ENCODE results near the gene PARVG.

PARVG gene

GRCh38 chr22:44171561-44171960, 9.2 kb upstream of the PARVG start:
- 97% methylated on average over 4 of the region's 6 CpGs for WGBS
- Histone ChIP-seq H3K27ac (ENCODE audit: low read length, poor library complexity, severe bottlenecking) (no peak overlapping the region), H4K91ac (ENCODE audit: low read length) (no peak overlapping the region)

GRCh38 chr22:44172370-44173108, 8.2 kb upstream of the PARVG start:
- Histone ChIP-seq H3K23ac (ENCODE audit: low read length in 2 of 2) (no peak overlapping the region), H3K27me3 (ENCODE audit: control insufficient read depth in 1 of 2, insufficient read depth in 1 of 2, low read length in 2 of 2) (peaks cover 4 to 22% of the 10 kb centered on the region in 2 experiments), H3K4me1 (ENCODE audit: control insufficient read depth, insufficient read depth, low read depth, low read length) (peaks cover 9% of the 10 kb centered on the region), H3K79me1 (replicated peaks; ENCODE audit: low read length, poor library complexity, severe bottlenecking) (no peaks in the 10 kb centered on the region), H3K4me2 (ENCODE audit: low read length, poor library complexity, severe bottlenecking) (no peak overlapping the region), H4K8ac (ENCODE audit: low read length) (no peak overlapping the region), H3K36me3 (ENCODE audit: control insufficient read depth in 1 of 2, insufficient read depth in 2 of 2, low read depth in 1 of 2, low read length in 2 of 2) (no peaks in the 10 kb centered on the region), H2BK5ac (ENCODE audit: low read depth, low read length, poor library complexity, severe bottlenecking) (no peak overlapping the region), H3K18ac (ENCODE audit: low read depth in 1 of 2, low read length in 2 of 2) (no peak overlapping the region), H2AK5ac (ENCODE audit: low read length, severe bottlenecking) (no peak overlapping the region), H2AFZ (ENCODE audit: low read depth, low read length) (no peak overlapping the region), H3K27ac (ENCODE audit: low read length, poor library complexity, severe bottlenecking) (no peak overlapping the region), H3K9me3 (ENCODE audit: control insufficient read depth, low read length) (no peaks in the 10 kb centered on the region), H3K14ac (ENCODE audit: low read length in 2 of 2) (no peak overlapping the region), H2BK12ac (ENCODE audit: low read length in 2 of 2) (no peak overlapping the region), H2BK120ac (ENCODE audit: low read depth, low read length) (no peak overlapping the region), H3K9ac (ENCODE audit: low read length) (no peak overlapping the region), H4K91ac (ENCODE audit: low read length) (no peak overlapping the region), H3K4ac (ENCODE audit: low read depth in 1 of 2, low read length in 2 of 2) (no peak overlapping the region), H2BK15ac (ENCODE audit: low read depth, poor library complexity, severe bottlenecking) (no peak overlapping the region), H3K4me3 (ENCODE audit: insufficient read depth in 1 of 2, low read depth in 1 of 2, low read length in 2 of 2) (no peak overlapping the region)
- no peak for DNase-seq
- WGBS, result 88% methylated on average over 22 of the region's 22 CpGs

More at GRCh38 chr22:44171561-44171960, 9.2 kb upstream of the PARVG start:
- Histone ChIP-seq H3K4ac (ENCODE audit: low read depth in 1 of 2, low read length in 2 of 2) (no peak overlapping the region), H3K23ac (ENCODE audit: low read length in 2 of 2) (no peak overlapping the region), H2AFZ (ENCODE audit: low read depth, low read length) (no peak overlapping the region), H2BK12ac (ENCODE audit: low read length in 2 of 2) (no peak overlapping the region), H3K9ac (ENCODE audit: low read length) (no peak overlapping the region), H3K79me1 (replicated peaks; ENCODE audit: low read length, poor library complexity, severe bottlenecking) (no peaks in the 10 kb centered on the region), H2BK15ac (ENCODE audit: low read depth, poor library complexity, severe bottlenecking) (no peak overlapping the region), H2AK5ac (ENCODE audit: low read length, severe bottlenecking) (no peak overlapping the region), H3K27me3 (ENCODE audit: control insufficient read depth in 1 of 2, insufficient read depth in 1 of 2, low read length in 2 of 2) (peaks cover 4 to 22% of the 10 kb centered on the region in 2 experiments), H3K18ac (ENCODE audit: low read depth in 1 of 2, low read length in 2 of 2) (no peak overlapping the region), H3K14ac (ENCODE audit: low read length in 2 of 2) (no peak overlapping the region), H3K4me1 (ENCODE audit: control insufficient read depth, insufficient read depth, low read depth, low read length) (peaks cover 9% of the 10 kb centered on the region), H4K8ac (ENCODE audit: low read length) (no peak overlapping the region), H3K4me3 (ENCODE audit: insufficient read depth in 1 of 2, low read depth in 1 of 2, low read length in 2 of 2) (no peak overlapping the region), H3K9me3 (ENCODE audit: control insufficient read depth, low read length) (no peaks in the 10 kb centered on the region), H3K36me3 (ENCODE audit: control insufficient read depth in 1 of 2, insufficient read depth in 2 of 2, low read depth in 1 of 2, low read length in 2 of 2) (no peaks in the 10 kb centered on the region), H2BK120ac (ENCODE audit: low read depth, low read length) (no peak overlapping the region), H2BK5ac (ENCODE audit: low read depth, low read length, poor library complexity, severe bottlenecking) (no peak overlapping the region), H3K4me2 (ENCODE audit: low read length, poor library complexity, severe bottlenecking) (no peak overlapping the region)
- DNase-seq, result no peak

- DNase-seq, result no peak
- H3K18ac ChIP-seq (ENCODE audit: low read depth in 1 of 2, low read length in 2 of 2), result no peak overlapping the region
- H3K36me3 ChIP-seq (ENCODE audit: control insufficient read depth in 1 of 2, insufficient read depth in 2 of 2, low read depth in 1 of 2, low read length in 2 of 2), result no peaks in the 10 kb centered on the region
- no peak overlapping the region for H2BK5ac ChIP-seq (ENCODE audit: low read depth, low read length, poor library complexity, severe bottlenecking)
- H3K4ac ChIP-seq (ENCODE audit: low read depth in 1 of 2, low read length in 2 of 2), result no peak overlapping the region
- no peak overlapping the region for H3K9ac ChIP-seq (ENCODE audit: low read length)
- H2AK5ac ChIP-seq (ENCODE audit: low read length, severe bottlenecking), result no peak overlapping the region
- H3K79me1 ChIP-seq (replicated peaks; ENCODE audit: low read length, poor library complexity, severe bottlenecking), result no peaks in the 10 kb centered on the region
- no peak overlapping the region for H3K27ac ChIP-seq (ENCODE audit: low read length, poor library complexity, severe bottlenecking)
- no peak overlapping the region for H3K4me2 ChIP-seq (ENCODE audit: low read length, poor library complexity, severe bottlenecking)
- peaks cover 4 to 22% of the 10 kb centered on the region in 2 experiments for H3K27me3 ChIP-seq (ENCODE audit: control insufficient read depth in 1 of 2, insufficient read depth in 1 of 2, low read length in 2 of 2)
- no peaks in the 10 kb centered on the region for H3K9me3 ChIP-seq (ENCODE audit: control insufficient read depth, low read length)
- no peak overlapping the region for H2BK12ac ChIP-seq (ENCODE audit: low read length in 2 of 2)
- no peak overlapping the region for H4K8ac ChIP-seq (ENCODE audit: low read length)
- no peak overlapping the region for H3K14ac ChIP-seq (ENCODE audit: low read length in 2 of 2)
- no peak overlapping the region for H2BK120ac ChIP-seq (ENCODE audit: low read depth, low read length)
- no peak overlapping the region for H3K4me3 ChIP-seq (ENCODE audit: insufficient read depth in 1 of 2, low read depth in 1 of 2, low read length in 2 of 2)
- no peak overlapping the region for H4K91ac ChIP-seq (ENCODE audit: low read length)
- WGBS, result 95% methylated on average over 10 of the region's 10 CpGs
- H3K4me1 ChIP-seq (ENCODE audit: control insufficient read depth, insufficient read depth, low read depth, low read length), result peaks cover 9% of the 10 kb centered on the region
- H2BK15ac ChIP-seq (ENCODE audit: low read depth, poor library complexity, severe bottlenecking), result no peak overlapping the region
- no peak overlapping the region for H2AFZ ChIP-seq (ENCODE audit: low read depth, low read length)
- no peak overlapping the region for H3K23ac ChIP-seq (ENCODE audit: low read length in 2 of 2)
Measured at GRCh38 chr22:44173154-44173553, 7.6 kb upstream of the PARVG start.

GRCh38 chr22:44175676-44176075, 5.0 kb upstream of the PARVG start:
- peaks cover 9% of the 10 kb centered on the region for H3K4me1 ChIP-seq (ENCODE audit: control insufficient read depth, insufficient read depth, low read depth, low read length)
- no peak overlapping the region for H3K4me2 ChIP-seq (ENCODE audit: low read length, poor library complexity, severe bottlenecking)
- H2BK120ac ChIP-seq (ENCODE audit: low read depth, low read length), result no peak overlapping the region
- WGBS, result 92% methylated on average over 8 of the region's 8 CpGs
- no peak overlapping the region for H4K8ac ChIP-seq (ENCODE audit: low read length)
- H3K4ac ChIP-seq (ENCODE audit: low read depth in 1 of 2, low read length in 2 of 2), result no peak overlapping the region
- H3K9me3 ChIP-seq (ENCODE audit: control insufficient read depth, low read length), result no peaks in the 10 kb centered on the region
- no peaks in the 10 kb centered on the region for H3K36me3 ChIP-seq (ENCODE audit: control insufficient read depth in 1 of 2, insufficient read depth in 2 of 2, low read depth in 1 of 2, low read length in 2 of 2)
- H3K79me1 ChIP-seq (replicated peaks; ENCODE audit: low read length, poor library complexity, severe bottlenecking), result no peaks in the 10 kb centered on the region
- DNase-seq, result no peak
- H2AFZ ChIP-seq (ENCODE audit: low read depth, low read length), result no peak overlapping the region
- H2BK15ac ChIP-seq (ENCODE audit: low read depth, poor library complexity, severe bottlenecking), result no peak overlapping the region
- H3K9ac ChIP-seq (ENCODE audit: low read length), result no peak overlapping the region
- no peak overlapping the region for H3K4me3 ChIP-seq (ENCODE audit: insufficient read depth in 1 of 2, low read depth in 1 of 2, low read length in 2 of 2)
- no peak overlapping the region for H3K27ac ChIP-seq (ENCODE audit: low read length, poor library complexity, severe bottlenecking)
- H4K91ac ChIP-seq (ENCODE audit: low read length), result no peak overlapping the region
- no peak overlapping the region for H3K14ac ChIP-seq (ENCODE audit: low read length in 2 of 2)
- no peak overlapping the region for H3K18ac ChIP-seq (ENCODE audit: low read depth in 1 of 2, low read length in 2 of 2)
- no peak overlapping the region for H3K23ac ChIP-seq (ENCODE audit: low read length in 2 of 2)
- peaks cover 21 to 37% of the 10 kb centered on the region in 2 experiments for H3K27me3 ChIP-seq (ENCODE audit: control insufficient read depth in 1 of 2, insufficient read depth in 1 of 2, low read length in 2 of 2)
- H2BK12ac ChIP-seq (ENCODE audit: low read length in 2 of 2), result no peak overlapping the region
- H2AK5ac ChIP-seq (ENCODE audit: low read length, severe bottlenecking), result no peak overlapping the region
- H2BK5ac ChIP-seq (ENCODE audit: low read depth, low read length, poor library complexity, severe bottlenecking), result no peak overlapping the region
